Panc1 (cell line): ENCODE results near the gene KRT2. TPM values are rescaled to one million over a fixed set of nuclear protein-coding genes. Genes with fewer than 3 reads are reported as not detected.

ENCODE experiments used
- ATAC-seq: fragments of 200-7000 bp; cut with Tn5 transposase; 2 replicates; pipeline ENCODE4 v1.9.1; 2020; ENCODE audit warnings: mild to moderate bottlenecking, moderate library complexity
- BruUV-seq: library from RNA; stranded (reverse); fragments of 400-500 nt; replicated peaks from 2 replicates; lab custom pipeline; 2021; lab: Mats Ljungman, UMichigan
- CTCF ChIA-PET: fragments of 300-600 bp; sonication (Branson Sonifier 250); formaldehyde crosslinking; loops from one replicate; lab custom pipeline; 2022; ENCODE audit warnings: antibody characterized with exemption; lab: Charles Lee
- POLR2A ChIA-PET: fragments of 300-600 bp; sonication (Branson Sonifier 250); formaldehyde crosslinking; loops from one replicate; lab custom pipeline; 2022; ENCODE audit warnings: antibody characterized with exemption; lab: Charles Lee
- DNase-seq: peaks from one replicate; pipeline ENCODE4 v3.0.0-alpha.2; 2010; ENCODE audit warnings: low read depth, low spot score
- H3K27ac ChIP-seq: 2 replicates; pipeline ENCODE4 v1.5.1; 2011; ENCODE audit warnings: mild to moderate bottlenecking, low read length, inconsistent platforms
- H3K27me3 ChIP-seq: fragments of 200-500 bp; sonication (Bioruptor generic); 2 replicates; pipeline ENCODE4 v1.6.0; 2014; ENCODE audit warnings: low read length, inconsistent platforms; ENCODE audit not compliant: control insufficient read depth, insufficient read depth
- H3K36me3 ChIP-seq: fragments of 200-500 bp; sonication (Bioruptor generic); 2 replicates; pipeline ENCODE4 v1.5.1; 2014; ENCODE audit warnings: inconsistent platforms, mild to moderate bottlenecking, low read length, moderate library complexity; ENCODE audit not compliant: control insufficient read depth, insufficient read depth
- H3K4me1 ChIP-seq: 2 replicates; pipeline ENCODE4 v1.5.1; 2011; ENCODE audit warnings: inconsistent platforms, mild to moderate bottlenecking, low read length, moderate library complexity; ENCODE audit not compliant: control insufficient read depth, insufficient read depth
- H3K4me3 ChIP-seq, 2 experiments: 2 replicates each; pipeline ENCODE4 v1.5.1; 2011 to 2012; ENCODE audit warnings: low read depth in 2 of 2, low read length in 2 of 2, mild to moderate bottlenecking in 2 of 2, inconsistent platforms in 1 of 2, moderate library complexity in 1 of 2
- H3K9me3 ChIP-seq: fragments of 200-500 bp; sonication (Bioruptor generic); 2 replicates; pipeline ENCODE4 v1.5.1; 2014; ENCODE audit warnings: low read depth, mild to moderate bottlenecking, inconsistent platforms, low read length, moderate library complexity; ENCODE audit not compliant: control insufficient read depth, insufficient read depth
- CTCF ChIP-seq: fragments of 450-650 bp; IDR thresholded peaks from 2 replicates; pipeline ENCODE4 v1.5.1; 2017; ENCODE audit warnings: mild to moderate bottlenecking
- POLR2AphosphoS5 ChIP-seq: IDR thresholded peaks from 2 replicates; pipeline ENCODE4 v1.6.1; 2012; ENCODE audit warnings: mild to moderate bottlenecking, low read depth, low read length, moderate library complexity
- REST ChIP-seq, 2 experiments: IDR thresholded peaks; 2 replicates each; pipeline ENCODE4 v1.6.1; 2011 to 2012; ENCODE audit warnings: low read depth in 2 of 2, control low read depth in 1 of 2, low read length in 1 of 2, mild to moderate bottlenecking in 1 of 2, moderate library complexity in 1 of 2; ENCODE audit not compliant: insufficient read depth in 1 of 2
- SIN3A ChIP-seq: IDR thresholded peaks from 2 replicates; pipeline ENCODE4 v1.6.1; 2012; ENCODE audit warnings: low read depth, mild to moderate bottlenecking, low read length, moderate library complexity, borderline replicate concordance; ENCODE audit not compliant: insufficient read depth
- TCF7L2 ChIP-seq: IDR thresholded peaks from 2 replicates; pipeline ENCODE4 v1.6.1; 2011; ENCODE audit warnings: mild to moderate bottlenecking, low read depth, low read length, inconsistent platforms
- in situ Hi-C: cut with HindIII; loops from 2 replicates; pipeline ENCODE4 v1.10.0; 2016; ENCODE audit warnings: low sequenced_read_pairs, low pct_unique_long_range_greater_than_20kb
- intact Hi-C: fragments of 100-400 bp; cut with micrococcal nuclease; formaldehyde crosslinking; loops from one replicate; pipeline ENCODE4 v1.10.0; 2022; ENCODE audit not compliant: unreplicated experiment
- total RNA-seq: library from RNA; stranded (reverse); gene quantifications from one replicate; pipeline ENCODE4 v1.2.1, GENCODE V29; 2021; ENCODE audit not compliant: unreplicated experiment

The KRT2 gene
- total RNA-seq, 1 experiment from 2014 or later = 0.33 TPM

- Histone ChIP-seq H3K4me1 (peaks cover 5% of the 10 kb centered on the region; the same call in 1 of the 2 replicates), H3K4me3 (no peak overlapping the region), H3K9me3 (no peaks in the 10 kb centered on the region), H3K36me3 (no peaks in the 10 kb centered on the region), H3K27ac (no peak overlapping the region), H3K27me3 (peaks cover 4% of the 10 kb centered on the region)
- intact Hi-C loops = no loop called here
- BruUV-seq = no TSS peak
- ChIA-PET POLR2A (no interaction called here), CTCF (interaction anchor here (0.6 kb wide), 1 partner anchor 1364 kb away, joined by 3 read pairs; no protein-coding TSS in a partner anchor)
- DNase-seq = no peak
- ATAC-seq = no peak
- in situ Hi-C loops = no loop called here
- TF ChIP-seq REST (IDR thresholded peaks at IDR 0.05; ENCODE audit: insufficient read depth in 1 of 2, low read depth in 2 of 2, low read length in 1 of 2) (no peak), CTCF (no peak), TCF7L2 (no peak), SIN3A (no peak), POLR2AphosphoS5 (no peak)
Observed at GRCh38 chr12:52649066-52649465, 2.9 kb downstream of the KRT2 start.

GRCh38 chr12:52648012-52648550 lies 3.9 kb downstream of the KRT2 start:
- H3K9me3 ChIP-seq = no peaks in the 10 kb centered on the region
- no TSS peak for BruUV-seq
- no peak for TF ChIP-seq CTCF
- no peak for TF ChIP-seq TCF7L2
- TF ChIP-seq REST (IDR thresholded peaks at IDR 0.05; ENCODE audit: insufficient read depth in 1 of 2, low read depth in 2 of 2, low read length in 1 of 2) = no peak
- no peak for TF ChIP-seq POLR2AphosphoS5
- TF ChIP-seq SIN3A = no peak
- no peaks in the 10 kb centered on the region for H3K36me3 ChIP-seq
- H3K27me3 ChIP-seq = 0 out of 2 replicates have a peak, but pooled peaks cover 2% of the 10 kb centered on the region
- CTCF ChIA-PET = no interaction called here
- H3K4me3 ChIP-seq = no peak overlapping the region
- no peak for DNase-seq
- no peak for ATAC-seq
- intact Hi-C loops (no loop called here), in situ Hi-C loops (no loop called here)
- H3K27ac ChIP-seq = no peak overlapping the region
- H3K4me1 ChIP-seq = peaks cover 5% of the 10 kb centered on the region; the same call in 1 of the 2 replicates
- POLR2A ChIA-PET = no interaction called here
